HepG2 (cell line): ENCODE measurements around the gene MCC. TPM values are rescaled to one million over a fixed set of nuclear protein-coding genes. Genes with fewer than 3 reads are reported as not detected.

Source experiments
- ATAC-seq: fragments of 200-7000 bp; cut with Tn5 transposase; 3 replicates; pipeline ENCODE4 v1.9.1; 2020; ENCODE audit warnings: mild to moderate bottlenecking, moderate library complexity
- BruUV-seq: library from RNA; stranded (reverse); fragments of 400-500 nt; replicated peaks from 2 replicates; lab custom pipeline; 2021; lab: Mats Ljungman, UMichigan
- CTCF ChIA-PET: fragments of 300-600 bp; formaldehyde crosslinking; extraction: SDS; loops from one replicate; lab custom pipeline; 2021; ENCODE audit warnings: low total read pairs, inconsistent platforms, low intra/inter-chr PET ratio; lab: Yijun Ruan, JAX
- POLR2A ChIA-PET: fragments of 350-600 bp; sonication (Branson Sonifier 250); formaldehyde crosslinking; loops from one replicate; lab custom pipeline; 2020; ENCODE audit warnings: antibody characterized with exemption, inconsistent platforms; lab: Yijun Ruan, JAX
- DNase-seq: peaks from one replicate; pipeline ENCODE4 v3.0.0-alpha.2; 2015; ENCODE audit warnings: low spot score
- FAIRE-seq: peaks from 3 replicates; lab custom pipeline; 2011; peaks lifted over from hg19 to GRCh38; lab: Jason Lieb, UNC
- H2AFZ ChIP-seq: one replicate; pipeline ENCODE4 v1.6.1; 2011; ENCODE audit warnings: low read length, inconsistent platforms
- H3K27ac ChIP-seq: fragments of 300-600 bp; 3 replicates; pipeline ENCODE4 v1.8.0; 2011; ENCODE audit warnings: mixed run types, mild to moderate bottlenecking, mixed read lengths, low read length, inconsistent platforms; ENCODE audit not compliant: insufficient read depth; ENCODE audit errors: extremely low read length
- H3K27me3 ChIP-seq, 2 experiments: fragments of 200-600 bp in 1 of 2; 2 replicates in 1 of 2; 3 replicates in 1 of 2; pipeline versions ENCODE4 v1.6.0 to v1.8.0; 2011; ENCODE audit warnings: low read length in 2 of 2, mild to moderate bottlenecking in 2 of 2, moderate library complexity in 2 of 2, inconsistent platforms in 1 of 2; ENCODE audit not compliant: insufficient read depth in 2 of 2, control insufficient read depth in 1 of 2
- H3K36me3 ChIP-seq, 2 experiments: fragments of 200-600 bp in 1 of 2; replicated peaks in 1 of 2; 2 replicates in 1 of 2; 3 replicates in 1 of 2; pipeline versions ENCODE4 v1.5.1 to v1.8.0; 2011; ENCODE audit warnings: low read length in 2 of 2, inconsistent platforms in 1 of 2; ENCODE audit not compliant: insufficient read depth in 2 of 2, control insufficient read depth in 1 of 2
- H3K4me1 ChIP-seq: 2 replicates; pipeline ENCODE4 v1.5.1; 2012; ENCODE audit warnings: low read length, inconsistent platforms; ENCODE audit not compliant: insufficient read depth
- H3K4me2 ChIP-seq: 2 replicates; pipeline ENCODE4 v1.6.0; 2011; ENCODE audit warnings: low read depth, low read length, inconsistent platforms
- H3K4me3 ChIP-seq, 3 experiments: fragments of 200-600 bp in 1 of 3; sonication (generic), shearing (Covaris generic) in 1 of 3; replicated peaks in 1 of 3; 2 replicates each; pipeline ENCODE4 v1.5.1; 2011 to 2016; ENCODE audit warnings: low read length in 3 of 3, inconsistent platforms in 2 of 3, low read depth in 2 of 3, mild to moderate bottlenecking in 2 of 3, control low read depth in 1 of 3, mixed read lengths in 1 of 3; ENCODE audit not compliant: insufficient read depth in 1 of 3
- H3K79me2 ChIP-seq: one replicate; pipeline ENCODE4 v1.6.1; 2011; ENCODE audit warnings: low read length, inconsistent platforms; ENCODE audit not compliant: insufficient read depth
- H3K9ac ChIP-seq: 2 replicates; pipeline ENCODE4 v1.6.0; 2011; ENCODE audit warnings: mild to moderate bottlenecking, low read depth, low read length, inconsistent platforms; ENCODE audit not compliant: insufficient read depth
- H3K9me3 ChIP-seq: 2 replicates; pipeline ENCODE4 v1.5.1; 2012; ENCODE audit warnings: mild to moderate bottlenecking, low read length
- H4K20me1 ChIP-seq: 2 replicates; pipeline ENCODE4 v1.6.0; 2011; ENCODE audit warnings: inconsistent platforms, mild to moderate bottlenecking, low read length, moderate library complexity; ENCODE audit not compliant: insufficient read depth
- AGO1 ChIP-seq: fragments of 200-400 bp; formaldehyde crosslinking; IDR thresholded peaks from 2 replicates; pipeline ENCODE4 v1.6.1; 2017; ENCODE audit warnings: mild to moderate bottlenecking, low read depth, low read length, moderate library complexity; ENCODE audit not compliant: poor library complexity, severe bottlenecking
- CTCF ChIP-seq: sonication (generic); formaldehyde crosslinking; IDR thresholded peaks from 2 replicates; pipeline ENCODE4 v1.5.0; 2020; ENCODE audit warnings: mild to moderate bottlenecking, missing genetic modification reagents, moderate library complexity
- SAFB2 ChIP-seq: sonication (generic); formaldehyde crosslinking; IDR thresholded peaks from 2 replicates; pipeline ENCODE4 v1.5.1; 2020; ENCODE audit warnings: missing genetic modification reagents, low read depth, mild to moderate bottlenecking, borderline replicate concordance
- STAG1 ChIP-seq: sonication (generic); formaldehyde crosslinking; IDR thresholded peaks from 2 replicates; pipeline ENCODE4 v1.4.0; 2020; ENCODE audit warnings: missing genetic modification reagents
- WGBS: methylation state at CpG from one replicate; pipeline ENCODE4 v1.1.6; 2017; ENCODE audit warnings: low lambda C conversion rate; 5-methylcytosine and 5-hydroxymethylcytosine counted together
- in situ Hi-C: cut with HindIII; loops from 2 replicates; pipeline ENCODE4 v1.10.0; 2017; ENCODE audit warnings: low pct_unique_long_range_greater_than_20kb; ENCODE audit not compliant: extremely low pct_ligation_motif_present
- intact Hi-C: fragments of 100-400 bp; cut with micrococcal nuclease; formaldehyde crosslinking; loops from one replicate; pipeline ENCODE4 v1.10.0; 2022; ENCODE audit not compliant: unreplicated experiment
- polyA plus RNA-seq, 8 experiments: library from polyadenylated mRNA; depleted of rRNA in 3 of 8; stranded (reverse) in 7 of 8; unstranded in 1 of 8; fragments of >200 nt; fragmentation: Illumina TruSeq in 4 of 8; extraction: Trizol in 4 of 8; gene quantifications; 2 replicates each; pipeline versions ENCODE4 v1.2.1 to v1.2.3, GENCODE V29; 2011 to 2016; ENCODE audit warnings: low read depth in 4 of 8, missing spikeins in 1 of 8, mixed read lengths in 1 of 8; ENCODE audit not compliant: insufficient read depth in 1 of 8
- total RNA-seq, 5 experiments: library from RNA; depleted of rRNA; stranded (reverse); fragments of >200 nt; fragmentation: Illumina TruSeq; extraction: Trizol; gene quantifications; 2 replicates each; pipeline ENCODE4 v1.2.3, GENCODE V29; 2016; ENCODE audit warnings: low read depth in 1 of 5
- TF ChIP-seq, protein P1 (sequence below): sonication (generic); formaldehyde crosslinking; IDR thresholded peaks from 2 replicates; pipeline ENCODE4 v1.4.0; 2020; ENCODE audit warnings: missing genetic modification reagents
- TF ChIP-seq, protein P2 (sequence below): sonication (generic); formaldehyde crosslinking; IDR thresholded peaks from 2 replicates; pipeline ENCODE4 v1.5.1; 2020; ENCODE audit warnings: mild to moderate bottlenecking, missing genetic modification reagents, borderline replicate concordance

MCC gene
- total and polyA plus RNA-seq, 2 of the 13 experiments (the other 11 are each of a cell fraction or from before 2014, with no cell fraction given) = 0.55 to 2.4 TPM

GRCh38 chr5:113039229-113039933, 448.9 kb downstream of the MCC start:
- no peak overlapping the region for H3K4me3 ChIP-seq
- WGBS = 92% methylated on average over 10 of the region's 14 CpGs
- no peak overlapping the region for H3K9ac ChIP-seq
- ATAC-seq = no peak
- no peaks in the 10 kb centered on the region for H3K9me3 ChIP-seq
- H4K20me1 ChIP-seq = no peaks in the 10 kb centered on the region
- TF ChIP-seq AGO1 = no peak
- TF ChIP-seq, protein P1, sequence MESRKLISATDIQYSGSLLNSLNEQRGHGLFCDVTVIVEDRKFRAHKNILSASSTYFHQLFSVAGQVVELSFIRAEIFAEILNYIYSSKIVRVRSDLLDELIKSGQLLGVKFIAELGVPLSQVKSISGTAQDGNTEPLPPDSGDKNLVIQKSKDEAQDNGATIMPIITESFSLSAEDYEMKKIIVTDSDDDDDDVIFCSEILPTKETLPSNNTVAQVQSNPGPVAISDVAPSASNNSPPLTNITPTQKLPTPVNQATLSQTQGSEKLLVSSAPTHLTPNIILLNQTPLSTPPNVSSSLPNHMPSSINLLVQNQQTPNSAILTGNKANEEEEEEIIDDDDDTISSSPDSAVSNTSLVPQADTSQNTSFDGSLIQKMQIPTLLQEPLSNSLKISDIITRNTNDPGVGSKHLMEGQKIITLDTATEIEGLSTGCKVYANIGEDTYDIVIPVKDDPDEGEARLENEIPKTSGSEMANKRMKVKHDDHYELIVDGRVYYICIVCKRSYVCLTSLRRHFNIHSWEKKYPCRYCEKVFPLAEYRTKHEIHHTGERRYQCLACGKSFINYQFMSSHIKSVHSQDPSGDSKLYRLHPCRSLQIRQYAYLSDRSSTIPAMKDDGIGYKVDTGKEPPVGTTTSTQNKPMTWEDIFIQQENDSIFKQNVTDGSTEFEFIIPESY (CRISPR knock-in tag) = peak; percentile 56
- TF ChIP-seq SAFB2 = no peak
- TF ChIP-seq, all 625 proteins: peak for 1
- no peaks in the 10 kb centered on the region for H3K4me1 ChIP-seq
- no TSS peak for BruUV-seq
- no peak overlapping the region for H2AFZ ChIP-seq
- H3K27me3 ChIP-seq = no peaks in the 10 kb centered on the region
- H3K36me3 ChIP-seq = no peaks in the 10 kb centered on the region
- POLR2A ChIA-PET = no interaction called here
- in situ Hi-C loops = loop anchor here (25.0 kb wide), 1 partner anchor 473 kb away; the partner anchor contains the start of gene YTHDC2
- intact Hi-C loops = no loop called here
- CTCF ChIA-PET = no interaction called here
- DNase-seq = no peak
- no peak overlapping the region for H3K27ac ChIP-seq
- H3K4me2 ChIP-seq = no peak overlapping the region
- no peak for FAIRE-seq
- H3K79me2 ChIP-seq = no peaks in the 10 kb centered on the region

- H3K79me2 ChIP-seq = no peaks in the 10 kb centered on the region
- no peaks in the 10 kb centered on the region for H3K4me1 ChIP-seq
- H4K20me1 ChIP-seq = no peaks in the 10 kb centered on the region
- no TSS peak for BruUV-seq
- no peak overlapping the region for H3K27ac ChIP-seq
- H3K9ac ChIP-seq = no peak overlapping the region
- H3K9me3 ChIP-seq = no peaks in the 10 kb centered on the region
- 71% methylated on average over 6 of the region's 9 CpGs for WGBS
- peak; percentile 30 for TF ChIP-seq CTCF
- peak; percentile 44 for TF ChIP-seq STAG1 (CRISPR knock-in tag)
- TF ChIP-seq, protein P2, sequence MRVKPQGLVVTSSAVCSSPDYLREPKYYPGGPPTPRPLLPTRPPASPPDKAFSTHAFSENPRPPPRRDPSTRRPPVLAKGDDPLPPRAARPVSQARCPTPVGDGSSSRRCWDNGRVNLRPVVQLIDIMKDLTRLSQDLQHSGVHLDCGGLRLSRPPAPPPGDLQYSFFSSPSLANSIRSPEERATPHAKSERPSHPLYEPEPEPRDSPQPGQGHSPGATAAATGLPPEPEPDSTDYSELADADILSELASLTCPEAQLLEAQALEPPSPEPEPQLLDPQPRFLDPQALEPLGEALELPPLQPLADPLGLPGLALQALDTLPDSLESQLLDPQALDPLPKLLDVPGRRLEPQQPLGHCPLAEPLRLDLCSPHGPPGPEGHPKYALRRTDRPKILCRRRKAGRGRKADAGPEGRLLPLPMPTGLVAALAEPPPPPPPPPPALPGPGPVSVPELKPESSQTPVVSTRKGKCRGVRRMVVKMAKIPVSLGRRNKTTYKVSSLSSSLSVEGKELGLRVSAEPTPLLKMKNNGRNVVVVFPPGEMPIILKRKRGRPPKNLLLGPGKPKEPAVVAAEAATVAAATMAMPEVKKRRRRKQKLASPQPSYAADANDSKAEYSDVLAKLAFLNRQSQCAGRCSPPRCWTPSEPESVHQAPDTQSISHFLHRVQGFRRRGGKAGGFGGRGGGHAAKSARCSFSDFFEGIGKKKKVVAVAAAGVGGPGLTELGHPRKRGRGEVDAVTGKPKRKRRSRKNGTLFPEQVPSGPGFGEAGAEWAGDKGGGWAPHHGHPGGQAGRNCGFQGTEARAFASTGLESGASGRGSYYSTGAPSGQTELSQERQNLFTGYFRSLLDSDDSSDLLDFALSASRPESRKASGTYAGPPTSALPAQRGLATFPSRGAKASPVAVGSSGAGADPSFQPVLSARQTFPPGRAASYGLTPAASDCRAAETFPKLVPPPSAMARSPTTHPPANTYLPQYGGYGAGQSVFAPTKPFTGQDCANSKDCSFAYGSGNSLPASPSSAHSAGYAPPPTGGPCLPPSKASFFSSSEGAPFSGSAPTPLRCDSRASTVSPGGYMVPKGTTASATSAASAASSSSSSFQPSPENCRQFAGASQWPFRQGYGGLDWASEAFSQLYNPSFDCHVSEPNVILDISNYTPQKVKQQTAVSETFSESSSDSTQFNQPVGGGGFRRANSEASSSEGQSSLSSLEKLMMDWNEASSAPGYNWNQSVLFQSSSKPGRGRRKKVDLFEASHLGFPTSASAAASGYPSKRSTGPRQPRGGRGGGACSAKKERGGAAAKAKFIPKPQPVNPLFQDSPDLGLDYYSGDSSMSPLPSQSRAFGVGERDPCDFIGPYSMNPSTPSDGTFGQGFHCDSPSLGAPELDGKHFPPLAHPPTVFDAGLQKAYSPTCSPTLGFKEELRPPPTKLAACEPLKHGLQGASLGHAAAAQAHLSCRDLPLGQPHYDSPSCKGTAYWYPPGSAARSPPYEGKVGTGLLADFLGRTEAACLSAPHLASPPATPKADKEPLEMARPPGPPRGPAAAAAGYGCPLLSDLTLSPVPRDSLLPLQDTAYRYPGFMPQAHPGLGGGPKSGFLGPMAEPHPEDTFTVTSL = no peak
- H2AFZ ChIP-seq = no peak overlapping the region
- H3K4me2 ChIP-seq = no peak overlapping the region
- intact Hi-C loops = no loop called here
- H3K4me3 ChIP-seq = no peak overlapping the region
- CTCF ChIA-PET = no interaction called here
- H3K27me3 ChIP-seq = no peaks in the 10 kb centered on the region
- DNase-seq = no peak
- no peaks in the 10 kb centered on the region for H3K36me3 ChIP-seq
- in situ Hi-C loops = loop anchor here (25.0 kb wide), 1 partner anchor 474 kb away; the partner anchor contains the start of gene YTHDC2
- POLR2A ChIA-PET = no interaction called here
- no peak for FAIRE-seq
- peak; percentile 13; the same call in 1 of the 3 replicates for ATAC-seq
Measured at GRCh38 chr5:113038714-113039113, 449.5 kb downstream of the MCC start.
